GM19023 (cell line): ENCODE data around the gene UCN.
"Not testable (repeated sequence)": the region's sequence is repeated elsewhere in the genome, so short reads cannot be mapped to it uniquely, and the experiment has no call there.

Experiments
- ATAC-seq: cut with Tn5 transposase; IDR thresholded peaks from one replicate; pipeline ENCODE4 v1.9.1; 2021; ENCODE audit warnings: mild to moderate bottlenecking, moderate library complexity; ENCODE audit not compliant: unreplicated experiment

The UCN gene

GRCh38 chr2:27285481-27285880 lies 22.8 kb downstream of the UCN start:
- no peak for ATAC-seq

GRCh38 chr2:27284996-27285395 lies 23.2 kb downstream of the UCN start:
- no peak for ATAC-seq

GRCh38 chr2:27282892-27283291 lies 25.4 kb downstream of the UCN start:
- no peak for ATAC-seq

GRCh38 chr2:27281855-27282559 lies 26.2 kb downstream of the UCN start, which contains the start of gene TRIM54:
Gene TRIM54, plus strand, starts transcription at chr2:27282429. Its CDS starts 303 bp downstream, at chr2:27282732.
- no peak for ATAC-seq

GRCh38 chr2:27281442-27281841 lies 26.8 kb downstream of the UCN start:
- no peak for ATAC-seq

GRCh38 chr2:27280826-27281225 lies 27.4 kb downstream of the UCN start:
- no peak for ATAC-seq

GRCh38 chr2:27278010-27278409 lies 30.2 kb downstream of the UCN start:
- ATAC-seq: no peak

- no peak for ATAC-seq
Measured at GRCh38 chr2:27275211-27276150, 32.8 kb downstream of the UCN start, which contains the start of gene DNAJC5G. Gene DNAJC5G, plus strand, starts transcription at chr2:27275433. Its CDS starts 1,296 bp downstream, at chr2:27276729.

GRCh38 chr2:27272537-27273522 lies 35.4 kb downstream of the UCN start:
- not testable (repeated sequence) for ATAC-seq

GRCh38 chr2:27271631-27272340 lies 36.5 kb downstream of the UCN start:
- ATAC-seq: no peak

- ATAC-seq: no peak
Measured at GRCh38 chr2:27270670-27271069, 37.6 kb downstream of the UCN start.

GRCh38 chr2:27270131-27270530 lies 38.1 kb downstream of the UCN start:
- ATAC-seq: no peak

- not testable (repeated sequence) for ATAC-seq
Measured at GRCh38 chr2:27268296-27268695, 39.9 kb downstream of the UCN start.

GRCh38 chr2:27265536-27265870 lies 42.7 kb downstream of the UCN start:
- ATAC-seq: no peak

- ATAC-seq: no peak
Measured at GRCh38 chr2:27264753-27265535, 43.3 kb downstream of the UCN start.

- ATAC-seq: no peak
Measured at GRCh38 chr2:27264253-27264752, 43.9 kb downstream of the UCN start.

GRCh38 chr2:27263287-27264252 lies 44.7 kb downstream of the UCN start:
- no peak for ATAC-seq
